SU-DHL-6 (cell line): ENCODE results near the gene LRRC19.

Experiments
- H2AFZ ChIP-seq: fragments of 200-600 bp; sonication (generic); 2 replicates; pipeline ENCODE4 v1.6.1; 2014; ENCODE audit warnings: low read depth, mild to moderate bottlenecking, moderate library complexity, mixed read lengths, antibody characterized with exemption, low read length; ENCODE audit not compliant: severe bottlenecking
- H3F3A ChIP-seq: fragments of 200-600 bp; shearing (Covaris generic); 2 replicates; pipeline ENCODE4 v1.6.0; 2016; ENCODE audit warnings: antibody characterized with exemption, mild to moderate bottlenecking; ENCODE audit not compliant: insufficient read depth
- H3K27ac ChIP-seq: fragments of 200-600 bp; sonication (generic); 2 replicates; pipeline ENCODE4 v1.5.1; 2016; ENCODE audit warnings: low read depth, mild to moderate bottlenecking, low read length, moderate library complexity, mixed read lengths
- H3K27me3 ChIP-seq: fragments of 200-600 bp; sonication (generic), shearing (Covaris generic); 2 replicates; pipeline ENCODE4 v1.6.0; 2014; ENCODE audit warnings: mild to moderate bottlenecking, low read length
- H3K36me3 ChIP-seq: fragments of 200-600 bp; sonication (generic); 2 replicates; pipeline ENCODE4 v1.6.1; 2014; ENCODE audit warnings: mild to moderate bottlenecking, low read length, mixed read lengths
- H3K4me2 ChIP-seq: fragments of 300-600, 200-600 bp; shearing (Covaris generic), sonication (generic); 2 replicates; pipeline ENCODE4 v1.6.0; 2014; ENCODE audit warnings: low read length, low read depth, mild to moderate bottlenecking; ENCODE audit not compliant: poor library complexity, severe bottlenecking
- H3K4me3 ChIP-seq: fragments of 200-600 bp; sonication (generic); 2 replicates; pipeline ENCODE4 v1.5.1; 2014; ENCODE audit warnings: antibody characterized with exemption, low read length, mild to moderate bottlenecking, mixed read lengths; ENCODE audit not compliant: insufficient read depth, poor library complexity, severe bottlenecking
- H3K79me2 ChIP-seq: fragments of 200-600 bp; sonication (generic); 2 replicates; pipeline ENCODE4 v1.6.1; 2014; ENCODE audit warnings: mild to moderate bottlenecking, low read length, moderate library complexity; ENCODE audit not compliant: insufficient read depth
- H3K9ac ChIP-seq: fragments of 200-600 bp; sonication (generic); 2 replicates; pipeline ENCODE4 v1.7.0; 2014; ENCODE audit warnings: mild to moderate bottlenecking, low read length
- H3K9me2 ChIP-seq: fragments of 200-600 bp; sonication (generic); replicated peaks from 2 replicates; pipeline ENCODE4 v1.6.1; 2014; ENCODE audit warnings: low read length; ENCODE audit not compliant: insufficient read depth
- H3K9me3 ChIP-seq: fragments of 200-600 bp; sonication (generic); 2 replicates; pipeline ENCODE4 v1.6.1; 2014; ENCODE audit warnings: low read length, mixed read lengths; ENCODE audit not compliant: insufficient read depth
- H4K20me1 ChIP-seq: fragments of 200-600 bp; sonication (generic); 2 replicates; pipeline ENCODE4 v1.6.1; 2014; ENCODE audit warnings: low read depth, mild to moderate bottlenecking, antibody characterized with exemption, low read length, moderate library complexity, mixed read lengths
- EZH2phosphoT487 ChIP-seq: fragments of 200-600 bp; sonication (generic), shearing (Covaris generic); conservative IDR thresholded peaks from 2 replicates; pipeline ENCODE4 v1.6.1; 2018; ENCODE audit warnings: mild to moderate bottlenecking, antibody characterized with exemption, low read length, moderate library complexity, mixed read lengths
- TF ChIP-seq, protein P1 (sequence below): fragments of 200-600 bp; sonication (generic); IDR thresholded peaks from one replicate; pipeline ENCODE4 v1.5.1; 2017; ENCODE audit warnings: antibody characterized with exemption, mild to moderate bottlenecking, low read length, moderate library complexity; ENCODE audit not compliant: insufficient read depth, poor library complexity, severe bottlenecking

The LRRC19 gene

DNA sequence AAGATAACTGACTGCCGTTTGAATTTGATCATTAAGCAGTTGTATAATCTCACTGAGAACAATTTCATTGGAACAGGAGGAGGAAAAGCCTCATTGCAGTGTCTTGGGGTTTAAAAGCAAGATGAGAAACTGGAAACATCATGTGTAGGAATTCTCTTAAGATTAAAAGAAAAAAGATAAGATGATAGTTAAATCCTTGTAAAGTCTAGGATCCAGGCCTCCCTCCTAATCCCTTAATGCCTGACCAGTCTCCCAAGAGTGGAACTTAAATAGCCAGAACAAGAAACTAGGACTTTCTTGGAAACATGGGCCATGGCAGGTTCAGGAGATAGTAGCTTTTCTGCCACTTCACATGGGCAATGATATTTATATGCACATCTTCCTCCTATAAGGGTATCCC, 37.0 kb upstream of the LRRC19 start:
- Histone ChIP-seq H3K9ac (no peak overlapping the region), H3F3A (no peaks in the 10 kb centered on the region), H3K9me2 (no peaks in the 10 kb centered on the region), H3K79me2 (no peaks in the 10 kb centered on the region), H4K20me1 (no peaks in the 10 kb centered on the region), H3K27ac (no peak overlapping the region), H3K27me3 (no peaks in the 10 kb centered on the region), H3K36me3 (no peaks in the 10 kb centered on the region), H3K4me3 (no peak overlapping the region), H3K9me3 (no peaks in the 10 kb centered on the region), H2AFZ (no peak overlapping the region), H3K4me2 (no peak overlapping the region)
- TF ChIP-seq, protein P1, sequence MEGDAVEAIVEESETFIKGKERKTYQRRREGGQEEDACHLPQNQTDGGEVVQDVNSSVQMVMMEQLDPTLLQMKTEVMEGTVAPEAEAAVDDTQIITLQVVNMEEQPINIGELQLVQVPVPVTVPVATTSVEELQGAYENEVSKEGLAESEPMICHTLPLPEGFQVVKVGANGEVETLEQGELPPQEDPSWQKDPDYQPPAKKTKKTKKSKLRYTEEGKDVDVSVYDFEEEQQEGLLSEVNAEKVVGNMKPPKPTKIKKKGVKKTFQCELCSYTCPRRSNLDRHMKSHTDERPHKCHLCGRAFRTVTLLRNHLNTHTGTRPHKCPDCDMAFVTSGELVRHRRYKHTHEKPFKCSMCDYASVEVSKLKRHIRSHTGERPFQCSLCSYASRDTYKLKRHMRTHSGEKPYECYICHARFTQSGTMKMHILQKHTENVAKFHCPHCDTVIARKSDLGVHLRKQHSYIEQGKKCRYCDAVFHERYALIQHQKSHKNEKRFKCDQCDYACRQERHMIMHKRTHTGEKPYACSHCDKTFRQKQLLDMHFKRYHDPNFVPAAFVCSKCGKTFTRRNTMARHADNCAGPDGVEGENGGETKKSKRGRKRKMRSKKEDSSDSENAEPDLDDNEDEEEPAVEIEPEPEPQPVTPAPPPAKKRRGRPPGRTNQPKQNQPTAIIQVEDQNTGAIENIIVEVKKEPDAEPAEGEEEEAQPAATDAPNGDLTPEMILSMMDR, result no peak
- TF ChIP-seq EZH2phosphoT487, result no peak

DNA sequence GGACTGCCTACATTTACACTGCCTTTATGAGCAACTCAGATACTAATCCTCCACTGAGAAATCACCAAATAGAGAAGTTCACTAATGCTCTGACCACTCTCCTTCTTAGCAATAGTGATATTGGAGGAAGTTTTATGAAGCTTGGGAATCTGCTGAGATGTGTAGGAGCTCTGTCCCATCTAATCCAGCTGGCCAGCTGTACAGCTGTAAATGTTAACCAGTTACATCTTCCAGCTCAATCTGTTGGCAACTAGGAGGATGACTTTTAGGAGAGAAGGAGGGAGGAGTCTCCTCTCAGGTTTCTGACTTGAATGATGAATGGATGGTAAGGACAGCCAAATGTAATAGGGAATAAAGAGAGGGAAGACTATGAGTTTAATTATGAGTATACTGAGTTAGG, 36.3 kb upstream of the LRRC19 start:
- Histone ChIP-seq H3F3A (no peaks in the 10 kb centered on the region), H3K27me3 (no peaks in the 10 kb centered on the region), H2AFZ (no peak overlapping the region), H3K9ac (no peak overlapping the region), H3K4me3 (no peak overlapping the region), H3K4me2 (no peak overlapping the region), H3K9me2 (no peaks in the 10 kb centered on the region), H4K20me1 (no peaks in the 10 kb centered on the region), H3K79me2 (no peaks in the 10 kb centered on the region), H3K9me3 (no peaks in the 10 kb centered on the region), H3K27ac (no peak overlapping the region), H3K36me3 (no peaks in the 10 kb centered on the region)
- TF ChIP-seq, protein P1, result no peak
- no peak for TF ChIP-seq EZH2phosphoT487

DNA sequence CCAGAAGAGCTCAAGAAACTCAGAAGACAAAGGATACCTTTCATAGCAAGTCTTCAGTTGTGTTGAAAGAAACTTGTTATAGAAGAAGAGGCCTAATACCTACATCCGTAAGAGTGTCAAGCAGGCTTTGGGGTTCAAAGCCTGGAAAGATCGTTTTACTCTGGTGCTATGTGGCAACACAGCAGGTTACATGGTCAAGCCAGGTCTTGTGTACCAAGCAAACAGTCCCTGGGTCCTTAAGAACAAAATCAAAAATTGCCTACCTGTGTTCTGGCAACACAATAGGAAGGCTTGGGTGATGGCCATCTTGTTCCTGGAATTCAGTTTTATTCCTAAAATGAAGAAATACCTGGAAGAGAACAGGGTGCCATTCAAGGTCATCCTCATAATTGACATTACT, 32.0 kb upstream of the LRRC19 start:
- no peaks in the 10 kb centered on the region for H3K27me3 ChIP-seq
- H3F3A ChIP-seq, result no peaks in the 10 kb centered on the region
- H2AFZ ChIP-seq, result no peak overlapping the region
- no peaks in the 10 kb centered on the region for H3K79me2 ChIP-seq
- H3K9ac ChIP-seq, result no peak overlapping the region
- TF ChIP-seq, protein P1, result no peak
- no peak for TF ChIP-seq EZH2phosphoT487
- no peaks in the 10 kb centered on the region for H3K36me3 ChIP-seq
- no peak overlapping the region for H3K27ac ChIP-seq
- no peaks in the 10 kb centered on the region for H3K9me3 ChIP-seq
- no peaks in the 10 kb centered on the region for H3K9me2 ChIP-seq
- no peaks in the 10 kb centered on the region for H4K20me1 ChIP-seq
- H3K4me2 ChIP-seq, result no peak overlapping the region
- H3K4me3 ChIP-seq, result no peak overlapping the region
